Measurements from ENCODE around the gene SLC1A5.
"Not testable (repeated sequence)": the region's sequence is repeated elsewhere in the genome, so short reads cannot be mapped to it uniquely, and the experiment has no call there.

The SLC1A5 gene

DNA sequence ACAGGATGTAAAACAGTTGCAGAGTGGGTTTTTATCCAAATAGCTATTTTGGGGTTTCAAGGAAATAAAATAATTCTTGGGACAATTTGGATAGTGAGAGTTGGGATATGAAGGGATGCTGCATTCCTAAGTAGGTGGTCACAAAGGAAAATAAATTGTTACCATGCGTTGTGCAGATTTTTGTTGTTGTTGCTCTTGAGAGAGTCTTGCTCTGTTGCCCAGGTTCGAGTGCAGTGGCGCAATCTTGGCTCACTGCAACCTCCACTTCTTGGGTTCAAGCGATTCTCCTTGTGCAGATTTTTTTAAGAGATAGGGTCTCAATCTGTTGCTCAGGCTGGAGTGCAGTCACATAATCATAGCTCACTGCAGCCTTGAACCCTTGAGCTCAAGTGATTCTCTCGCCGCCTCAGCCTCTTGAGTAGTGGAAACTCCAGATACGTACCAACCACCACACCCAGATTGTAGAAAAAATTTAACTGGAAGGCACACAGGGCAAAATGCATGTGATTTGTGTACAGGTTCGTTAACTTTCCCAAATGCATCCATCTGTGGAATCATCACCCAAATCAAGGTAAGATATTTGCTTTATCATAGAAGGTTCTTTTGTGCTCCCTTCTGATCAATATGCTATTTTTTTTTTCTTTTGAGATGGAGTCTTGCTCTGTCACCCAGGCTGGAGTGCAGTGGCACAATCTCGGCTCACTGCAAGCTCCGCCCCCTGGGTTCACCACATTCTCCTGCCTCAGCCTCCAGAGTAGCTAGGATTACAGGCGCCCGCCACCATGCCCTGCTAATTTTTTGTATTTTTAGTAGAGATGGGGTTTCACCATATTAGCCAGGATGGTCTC is 16.0 kb downstream of the SLC1A5 start:
- DNase-seq (ENCODE audit: low read depth, low spot score) = no peak

DNA sequence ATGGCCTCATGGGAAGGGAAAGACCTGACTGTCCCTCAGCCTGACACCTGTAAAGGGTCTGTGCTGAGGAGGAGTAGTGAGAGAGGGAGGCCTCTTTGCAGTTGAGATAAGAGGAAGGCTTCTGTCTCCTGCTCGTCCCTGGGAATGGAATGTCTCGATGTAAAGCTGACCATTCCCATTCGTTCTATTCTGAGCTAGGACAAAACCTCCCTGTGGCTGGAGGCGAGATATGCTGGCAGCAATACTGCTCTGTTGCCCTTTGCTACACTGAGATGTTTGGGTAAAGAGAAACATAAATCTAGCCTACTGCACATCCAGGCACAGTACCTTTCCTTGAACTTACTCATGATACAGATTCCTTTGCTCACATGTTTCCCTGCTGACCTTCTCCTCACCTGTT is 19.6 kb downstream of the SLC1A5 start:
- DNase-seq (ENCODE audit: low read depth, low spot score) = not testable (repeated sequence)

DNA sequence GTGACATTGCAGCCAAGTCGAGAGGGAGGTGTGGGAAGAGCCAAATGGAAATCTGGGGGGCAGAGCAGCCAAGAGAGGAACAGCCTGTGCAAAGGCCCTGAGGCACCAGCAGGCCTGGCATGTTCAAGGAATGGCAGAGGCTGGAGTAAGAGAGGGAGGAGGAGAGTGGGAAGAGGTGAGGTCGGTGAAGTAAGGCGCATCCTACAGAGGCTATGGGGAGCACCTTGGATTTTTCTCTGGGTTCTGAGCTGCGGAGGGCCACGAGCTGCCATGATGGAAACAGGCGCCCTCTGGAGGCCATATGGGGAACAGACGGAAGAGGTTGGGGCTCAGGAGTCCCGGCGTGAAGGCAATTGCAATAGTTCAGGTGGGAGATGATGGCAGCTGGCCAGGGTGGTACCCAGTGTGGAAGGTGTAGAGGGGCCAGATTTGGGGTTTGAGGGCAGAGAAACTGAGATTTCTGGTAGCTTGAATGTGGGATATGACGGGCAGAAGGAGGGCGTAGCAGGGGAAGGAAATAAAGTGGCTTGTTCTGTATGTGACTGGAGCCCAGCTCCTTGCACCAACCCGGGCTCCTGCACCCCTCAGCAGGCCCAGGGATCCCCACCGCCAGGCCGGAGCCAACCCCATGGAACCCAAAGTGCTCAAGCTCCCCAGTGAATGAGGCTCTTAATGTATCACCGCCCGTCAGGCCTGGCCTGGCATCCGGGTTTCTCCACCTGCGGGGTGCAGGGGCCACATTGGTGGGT is 21.7 kb downstream of the SLC1A5 start:
- DNase-seq (ENCODE audit: low read depth, low spot score) = no peak

DNA sequence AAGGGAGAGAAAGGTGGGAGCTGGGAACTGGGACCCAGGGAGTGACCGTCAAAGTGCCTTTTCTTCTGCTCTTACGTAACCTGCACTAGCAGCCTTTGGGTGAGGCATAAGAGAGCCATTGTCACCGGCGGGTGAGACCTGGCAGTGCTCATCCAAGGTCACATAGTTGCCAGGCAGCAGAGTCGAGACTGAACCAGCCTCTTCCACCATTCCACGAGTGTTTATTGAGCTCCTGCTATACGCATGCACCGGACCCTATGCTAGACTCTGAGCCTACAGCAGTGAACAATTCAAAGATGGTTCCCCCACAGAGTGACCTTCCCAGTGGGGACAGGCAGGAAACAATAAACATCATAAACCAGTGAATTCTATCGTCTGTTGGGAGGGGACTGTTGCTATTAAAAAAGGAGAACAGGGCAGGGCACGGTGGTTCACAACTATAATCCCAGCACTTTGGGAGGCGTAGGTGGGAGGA is 23.5 kb downstream of the SLC1A5 start:
- no peak for DNase-seq (ENCODE audit: low read depth, low spot score)

DNA sequence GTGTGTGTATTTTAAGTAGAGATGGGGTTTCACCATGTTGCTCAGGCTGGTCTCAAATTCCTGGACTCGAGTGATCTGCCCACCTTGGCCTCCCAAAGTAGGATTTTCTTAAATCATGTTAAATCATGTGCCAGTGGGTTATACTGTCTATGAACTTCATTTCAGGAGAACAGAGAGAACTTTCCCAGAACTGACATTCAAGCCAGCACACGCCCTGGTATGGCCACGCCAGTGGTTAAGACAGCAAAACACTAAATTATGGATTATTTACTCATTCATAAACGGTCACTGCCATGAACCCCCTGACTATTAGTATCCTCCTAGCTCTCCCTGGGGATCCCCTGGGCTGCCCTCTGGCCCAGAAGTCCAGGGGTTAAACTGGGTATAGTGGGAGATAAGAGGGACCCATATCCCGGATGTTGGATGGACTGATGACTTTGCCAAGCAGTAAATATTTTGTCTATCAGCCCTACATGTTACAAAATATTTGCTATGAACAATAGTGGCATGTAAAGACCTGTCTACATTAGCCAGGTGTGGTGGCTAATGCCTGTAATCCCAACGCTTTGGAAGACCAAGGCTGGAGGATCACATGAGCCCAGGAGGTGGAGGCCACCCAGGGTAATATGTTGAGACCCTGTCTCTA is 26.0 kb downstream of the SLC1A5 start:
- no peak for DNase-seq (ENCODE audit: low read depth, low spot score)

DNA sequence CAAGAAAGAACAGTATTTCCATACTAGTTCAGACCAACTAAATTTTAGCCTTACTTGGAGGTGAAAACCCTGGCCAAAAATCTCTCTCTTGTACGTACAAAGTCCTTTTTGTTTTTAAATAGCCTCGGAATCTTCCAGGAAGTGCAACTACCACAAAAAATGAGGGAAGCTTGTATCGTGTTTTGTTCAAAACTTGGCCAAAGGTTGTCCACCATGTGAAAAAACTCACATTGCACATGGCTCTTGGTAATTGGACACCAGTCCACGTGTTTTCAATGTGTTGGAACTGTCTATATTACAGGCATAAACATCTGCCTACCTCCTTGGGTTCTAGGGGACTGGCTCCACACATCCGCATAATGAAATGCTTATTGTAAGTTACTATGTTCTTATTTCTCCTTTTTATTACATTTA is 27.0 kb downstream of the SLC1A5 start:
- no peak for DNase-seq (ENCODE audit: low read depth, low spot score)

DNA sequence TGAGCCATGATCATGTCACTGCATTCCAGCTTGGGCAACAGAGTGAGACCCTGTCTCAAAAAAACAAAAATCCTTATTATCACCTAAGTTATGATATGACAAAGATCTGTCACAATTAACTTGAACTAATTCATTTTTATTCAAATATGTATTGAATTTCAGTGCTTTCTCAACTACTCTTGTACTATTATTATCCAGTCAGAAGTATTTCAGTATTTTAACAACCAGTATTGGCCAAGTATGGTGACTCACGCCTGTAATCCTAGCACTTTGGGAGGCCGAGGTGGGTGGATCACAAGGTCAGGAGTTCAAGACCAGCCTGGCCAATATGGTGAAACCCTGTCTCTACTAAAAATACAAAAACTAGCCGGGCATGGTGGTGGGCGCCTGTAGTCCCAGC is 27.5 kb downstream of the SLC1A5 start:
- DNase-seq (ENCODE audit: low read depth, low spot score) = not testable (repeated sequence)

DNA sequence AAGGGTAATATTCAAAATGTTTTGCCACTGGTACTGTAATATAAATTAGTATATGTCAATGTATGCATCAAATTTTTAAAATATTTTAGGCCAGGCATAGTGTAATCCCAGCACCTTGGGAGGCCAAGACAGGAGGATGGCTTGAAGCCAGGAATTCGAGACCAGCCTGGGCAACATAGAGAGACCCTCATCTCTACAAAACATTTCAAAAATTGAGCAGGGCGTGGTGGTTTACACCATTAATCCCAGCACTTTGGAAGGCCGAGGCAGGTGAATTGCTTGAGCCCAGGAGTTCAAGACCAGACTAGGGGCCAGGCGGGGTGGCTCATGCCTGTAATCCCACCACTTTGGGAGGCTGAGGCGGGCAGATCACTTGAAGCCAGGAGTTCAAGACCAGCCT is 28.0 kb downstream of the SLC1A5 start:
- no peak for DNase-seq (ENCODE audit: low read depth, low spot score)

DNA sequence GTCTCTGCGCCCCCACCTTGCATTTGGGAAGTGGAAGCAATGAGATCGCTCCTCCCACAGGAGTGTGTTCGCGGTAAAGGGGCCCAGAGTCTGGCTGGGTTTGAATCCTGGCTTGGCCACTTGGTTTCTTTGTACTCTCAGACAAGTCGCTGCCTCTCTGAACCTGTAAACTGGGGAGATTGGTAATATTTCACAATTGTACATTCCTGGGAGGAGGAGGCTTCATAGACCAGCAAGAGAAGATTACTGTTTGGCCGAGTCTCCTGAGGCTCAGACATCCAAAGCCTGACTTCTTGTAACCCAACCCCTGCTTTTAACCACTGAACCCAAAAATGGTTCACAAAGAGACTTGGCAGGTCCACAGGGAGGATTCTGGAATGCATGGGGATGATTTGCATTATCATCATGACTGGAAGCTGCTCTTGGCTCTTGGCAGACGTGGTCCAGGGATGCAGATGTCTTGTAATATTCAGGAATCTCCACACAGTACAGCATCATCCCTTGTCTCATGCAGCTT is 28.5 kb downstream of the SLC1A5 start:
- no peak for DNase-seq (ENCODE audit: low read depth, low spot score)

DNA sequence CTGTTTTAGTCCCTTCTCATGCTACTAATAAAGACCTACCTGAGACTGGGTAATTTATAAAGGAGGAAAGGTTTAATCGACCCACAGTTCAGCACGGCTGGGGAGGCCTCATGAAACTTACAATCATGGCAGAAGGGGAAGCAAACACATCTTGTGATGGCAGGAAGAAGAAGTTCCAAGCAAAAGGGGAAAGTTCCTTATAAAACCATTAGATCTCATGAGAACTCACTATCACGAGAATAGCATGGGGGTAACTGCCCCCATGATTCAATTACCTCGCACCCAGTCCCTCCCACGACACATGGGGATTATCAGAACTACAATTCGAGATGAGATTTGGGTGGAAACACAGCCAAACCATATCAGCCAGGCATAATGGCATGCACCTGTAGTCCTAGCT is 29.2 kb downstream of the SLC1A5 start:
- DNase-seq (ENCODE audit: low read depth, low spot score) = no peak

DNA sequence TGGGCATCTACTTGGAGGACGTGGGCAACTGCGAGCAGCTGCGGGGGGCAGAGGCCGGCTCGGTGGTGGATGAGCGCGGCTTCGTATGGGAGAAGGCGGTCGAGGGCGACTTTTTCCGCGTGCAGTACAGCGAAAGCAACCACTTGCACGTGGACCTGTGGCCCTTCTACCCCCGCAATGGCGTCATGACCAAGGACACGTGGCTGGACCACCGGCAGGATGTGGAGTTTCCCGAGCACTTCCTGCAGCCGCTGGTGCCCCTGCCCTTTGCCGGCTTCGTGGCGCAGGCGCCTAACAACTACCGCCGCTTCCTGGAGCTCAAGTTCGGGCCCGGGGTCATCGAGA is 31.9 kb downstream of the SLC1A5 start:
- no peak for DNase-seq (ENCODE audit: low read depth, low spot score)

DNA sequence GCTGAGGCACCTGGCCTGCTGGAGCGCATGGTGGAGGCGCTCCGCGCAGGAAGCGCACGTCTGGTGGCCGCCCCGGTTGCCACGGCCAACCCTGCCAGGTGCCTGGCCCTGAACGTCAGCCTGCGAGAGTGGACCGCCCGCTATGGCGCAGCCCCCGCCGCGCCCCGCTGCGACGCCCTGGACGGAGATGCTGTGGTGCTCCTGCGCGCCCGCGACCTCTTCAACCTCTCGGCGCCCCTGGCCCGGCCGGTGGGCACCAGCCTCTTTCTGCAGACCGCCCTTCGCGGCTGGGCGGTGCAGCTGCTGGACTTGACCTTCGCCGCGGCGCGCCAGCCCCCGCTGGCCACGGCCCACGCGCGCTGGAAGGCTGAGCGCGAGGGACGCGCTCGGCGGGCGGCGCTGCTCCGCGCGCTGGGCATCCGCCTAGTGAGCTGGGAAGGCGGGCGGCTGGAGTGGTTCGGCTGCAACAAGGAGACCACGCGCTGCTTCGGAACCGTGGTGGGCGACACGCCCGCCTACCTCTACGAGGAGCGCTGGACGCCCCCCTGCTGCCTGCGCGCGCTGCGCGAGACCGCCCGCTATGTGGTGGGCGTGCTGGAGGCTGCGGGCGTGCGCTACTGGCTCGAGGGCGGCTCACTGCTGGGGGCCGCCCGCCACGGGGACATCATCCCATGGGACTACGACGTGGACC is 32.4 kb downstream of the SLC1A5 start:
- DNase-seq (ENCODE audit: low read depth, low spot score) = no peak

DNA sequence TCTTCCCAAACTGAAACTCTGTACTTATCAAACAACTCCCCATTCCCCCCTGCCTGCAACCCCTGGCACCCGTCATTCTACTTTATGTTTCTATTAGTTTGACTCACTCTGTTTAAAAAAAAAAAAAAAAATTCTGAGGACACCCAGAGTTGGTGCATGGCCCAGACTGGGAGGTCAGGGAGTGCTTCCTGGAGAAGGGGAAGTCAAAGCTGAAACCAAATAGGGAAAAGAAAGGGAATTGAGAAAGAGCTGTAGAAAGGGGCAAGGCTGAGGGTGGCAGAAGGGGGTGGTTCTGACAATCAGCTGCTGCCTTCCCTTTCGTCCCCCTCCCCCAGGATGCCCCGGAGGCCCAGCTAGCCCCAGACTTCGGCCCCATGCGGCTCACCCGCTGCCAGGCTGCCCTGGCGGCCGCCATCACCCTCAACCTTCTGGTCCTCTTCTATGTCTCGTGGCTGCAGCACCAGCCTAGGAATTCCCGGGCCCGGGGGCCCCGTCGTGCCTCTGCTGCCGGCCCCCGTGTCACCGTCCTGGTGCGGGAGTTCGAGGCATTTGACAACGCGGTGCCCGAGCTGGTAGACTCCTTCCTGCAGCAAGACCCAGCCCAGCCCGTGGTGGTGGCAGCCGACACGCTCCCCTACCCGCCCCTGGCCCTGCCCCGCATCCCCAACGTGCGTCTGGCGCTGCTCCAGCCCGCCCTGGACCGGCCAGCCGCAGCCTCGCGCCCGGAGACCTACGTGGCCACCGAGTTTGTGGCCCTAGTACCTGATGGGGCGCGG is 33.1 kb downstream of the SLC1A5 start:
- DNase-seq (ENCODE audit: low read depth, low spot score) = no peak

DNA sequence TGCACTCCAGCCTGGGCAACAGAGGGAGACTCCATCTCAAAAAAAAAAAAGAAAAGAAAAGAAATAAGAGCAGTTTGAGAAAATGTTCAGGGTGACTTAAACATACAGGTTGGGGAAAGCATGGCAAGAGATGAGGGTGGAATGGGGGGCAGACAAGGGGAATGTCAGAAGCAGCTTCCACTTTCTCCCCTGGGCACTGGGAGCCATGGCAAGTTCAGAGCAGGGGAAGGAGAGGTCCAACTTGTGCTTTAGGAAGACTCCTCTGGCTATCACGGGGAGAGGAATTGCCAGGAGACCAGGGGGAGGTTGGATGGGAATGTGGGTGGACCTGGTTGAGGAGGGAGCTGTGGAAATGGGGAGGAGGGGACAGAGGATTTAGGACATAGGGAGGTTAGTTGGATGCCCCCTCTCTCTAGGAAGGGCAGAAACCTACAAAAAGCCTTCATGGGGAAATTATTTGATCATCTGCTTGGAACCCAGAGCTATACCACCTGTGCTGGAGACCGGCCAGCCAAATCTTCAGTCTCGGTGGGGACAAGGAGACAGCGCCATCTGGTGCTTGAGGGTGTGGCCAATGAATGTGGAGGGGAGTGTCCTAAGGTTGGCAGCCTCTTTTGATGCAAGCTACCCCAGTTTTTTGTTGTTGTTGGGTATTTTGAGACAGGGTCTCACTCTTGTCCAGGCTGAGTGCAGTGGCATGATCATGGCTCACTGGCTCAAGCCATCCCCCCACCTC is 34.8 kb downstream of the SLC1A5 start:
- DNase-seq (ENCODE audit: low read depth, low spot score) = no peak

DNA sequence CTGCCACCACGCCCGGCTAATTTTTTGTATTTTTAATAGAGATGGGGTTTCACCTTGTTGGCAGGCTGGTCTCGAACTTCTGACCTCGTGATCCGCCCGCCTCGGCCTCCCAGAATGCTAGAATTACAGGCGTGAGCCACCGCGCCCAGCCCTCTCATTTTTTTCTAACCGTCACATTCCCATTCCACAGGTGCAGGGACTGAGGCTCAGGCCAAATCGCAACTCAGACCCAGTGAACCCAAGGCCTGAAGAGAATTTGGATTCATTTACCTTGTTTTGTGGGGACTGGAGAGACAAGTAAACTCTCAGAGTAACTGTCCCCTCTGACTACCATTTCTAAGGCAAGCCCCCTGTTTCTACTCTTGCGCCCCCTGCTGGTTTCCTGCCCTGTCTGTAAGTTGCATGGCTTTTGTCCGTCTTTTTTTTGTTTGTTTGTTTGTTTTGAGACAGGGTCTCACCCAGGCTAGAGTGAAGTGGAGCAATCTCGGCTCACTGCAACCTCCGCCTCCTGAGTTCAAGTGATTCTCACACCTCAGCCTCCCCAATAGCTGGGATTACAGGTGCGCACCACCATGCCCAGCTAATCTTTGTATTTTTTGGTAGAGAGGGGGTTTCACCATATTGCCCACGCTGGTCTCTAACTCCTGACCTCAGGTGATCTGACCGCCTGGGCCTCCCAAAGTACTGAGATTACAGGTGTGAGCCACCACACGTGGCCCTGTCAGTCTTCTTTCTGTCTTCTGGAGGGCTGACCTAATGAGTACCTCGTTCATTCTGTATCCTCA is 39.9 kb downstream of the SLC1A5 start:
- DNase-seq (ENCODE audit: low read depth, low spot score) = no peak

DNA sequence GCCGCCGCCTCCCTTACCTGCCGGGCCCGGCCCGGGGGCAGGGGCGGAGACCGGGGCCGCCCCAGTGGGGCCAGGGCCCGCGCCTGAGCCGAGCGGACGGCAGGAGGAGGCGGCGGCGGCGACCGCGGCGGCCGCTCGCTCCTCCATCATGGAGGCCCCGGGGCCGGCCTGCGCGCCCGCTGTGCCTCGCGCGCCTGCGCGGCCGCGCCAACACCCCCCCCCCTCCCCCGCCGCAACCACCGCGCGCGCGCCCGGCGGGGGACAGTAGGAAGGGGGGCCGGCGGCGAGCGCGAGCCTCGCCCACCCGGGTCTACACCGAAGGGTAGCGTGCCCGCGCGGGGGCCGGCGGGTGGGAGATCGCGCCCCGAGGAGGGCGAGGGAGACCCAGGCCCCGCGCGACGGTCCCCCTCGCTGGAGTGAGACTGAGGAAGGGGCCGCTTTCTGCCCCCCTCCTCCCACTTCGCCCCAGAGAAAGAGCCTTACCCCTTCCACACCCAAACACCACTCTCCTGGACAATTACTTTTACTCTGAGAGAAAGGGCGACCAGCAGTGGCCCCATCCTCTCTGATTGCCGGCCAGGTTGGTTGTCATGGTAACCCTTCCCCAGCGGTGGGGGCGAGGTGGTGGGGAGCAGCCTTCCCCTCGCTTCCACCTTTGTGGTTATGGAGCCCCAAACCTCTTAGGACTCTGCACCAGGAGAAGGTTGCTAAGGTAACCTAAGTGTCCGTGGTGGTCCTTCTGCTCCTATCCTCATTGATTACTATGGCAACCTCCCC is 41.9 kb downstream of the SLC1A5 start, which contains the start of gene STRN4:
Gene STRN4 (minus strand): TSS at position 170 of the 777 bp plus-strand sequence. CDS start 20 bp downstream, at position 150.
- DNase-seq (ENCODE audit: low read depth, low spot score) = no peak

DNA sequence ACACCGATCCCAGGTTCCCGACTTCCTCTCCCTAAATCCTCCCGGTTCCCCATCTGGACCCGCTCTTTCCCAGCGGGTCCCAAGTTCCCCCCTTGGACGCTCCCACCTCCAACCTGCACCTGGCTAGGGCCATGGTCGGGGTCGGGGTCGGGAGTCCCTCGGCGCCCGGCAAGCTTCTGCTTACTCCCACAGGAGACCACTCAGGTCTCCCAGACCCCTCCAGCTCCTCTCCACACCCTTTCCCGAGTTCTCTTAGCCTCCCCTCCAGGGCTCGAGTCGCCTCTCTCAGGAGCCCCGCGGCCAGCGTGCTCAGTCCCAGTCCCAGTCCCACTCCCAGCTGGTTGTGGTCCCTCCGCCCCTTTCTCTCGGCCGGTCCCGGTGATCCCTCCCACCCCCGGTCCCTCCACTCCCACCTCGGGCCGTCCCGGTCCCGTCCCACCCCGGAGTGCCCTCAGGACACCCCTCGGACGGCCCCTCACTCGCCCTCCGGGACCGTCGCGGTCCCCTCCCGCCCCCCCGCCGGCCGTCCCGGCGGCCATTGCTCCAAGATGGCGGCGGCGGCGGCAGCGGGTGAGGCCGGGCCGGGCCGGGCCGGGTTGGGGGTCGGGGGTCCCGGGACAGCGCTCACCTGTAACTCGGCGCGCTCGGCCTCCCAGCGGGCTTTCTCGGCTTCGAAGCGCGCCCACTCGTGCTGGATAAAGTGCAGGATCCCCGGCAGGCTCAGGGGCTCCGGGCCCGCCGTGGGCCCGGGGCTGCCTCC is 42.7 kb downstream of the SLC1A5 start, which contains the start of gene FKRP:
Gene FKRP (plus strand): TSS at position 537 of the 760 bp plus-strand sequence. CDS start 9,394 bp downstream, outside the sequence.
- no peak for DNase-seq (ENCODE audit: low read depth, low spot score)

DNA sequence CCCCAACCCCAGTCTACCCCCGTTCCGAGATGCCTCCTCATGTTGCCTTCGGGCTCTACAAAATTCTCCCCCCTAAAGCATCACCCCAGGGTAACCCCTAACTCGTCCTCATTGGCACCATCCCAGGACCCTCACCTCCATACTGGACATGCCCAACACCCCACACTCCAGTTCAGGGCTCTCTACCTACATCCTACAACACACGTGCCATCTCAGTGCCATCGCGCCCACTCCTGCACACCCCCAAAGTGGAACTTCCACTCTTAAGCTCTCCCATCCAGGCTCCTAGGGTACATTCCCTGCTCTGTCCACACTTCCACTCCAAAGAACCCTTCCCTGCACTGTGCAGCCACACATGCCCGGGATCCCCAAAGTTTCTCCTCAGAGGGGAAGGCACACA is 43.4 kb downstream of the SLC1A5 start:
- no peak for DNase-seq (ENCODE audit: low read depth, low spot score)

Measured in smooth muscle cell of the brain vasculature (primary cell).